Measurements from ENCODE around the gene GPR146.
A peak's percentile ranks its signal among the peaks of the same experiment; 100 is the strongest.

GPR146 gene

DNA sequence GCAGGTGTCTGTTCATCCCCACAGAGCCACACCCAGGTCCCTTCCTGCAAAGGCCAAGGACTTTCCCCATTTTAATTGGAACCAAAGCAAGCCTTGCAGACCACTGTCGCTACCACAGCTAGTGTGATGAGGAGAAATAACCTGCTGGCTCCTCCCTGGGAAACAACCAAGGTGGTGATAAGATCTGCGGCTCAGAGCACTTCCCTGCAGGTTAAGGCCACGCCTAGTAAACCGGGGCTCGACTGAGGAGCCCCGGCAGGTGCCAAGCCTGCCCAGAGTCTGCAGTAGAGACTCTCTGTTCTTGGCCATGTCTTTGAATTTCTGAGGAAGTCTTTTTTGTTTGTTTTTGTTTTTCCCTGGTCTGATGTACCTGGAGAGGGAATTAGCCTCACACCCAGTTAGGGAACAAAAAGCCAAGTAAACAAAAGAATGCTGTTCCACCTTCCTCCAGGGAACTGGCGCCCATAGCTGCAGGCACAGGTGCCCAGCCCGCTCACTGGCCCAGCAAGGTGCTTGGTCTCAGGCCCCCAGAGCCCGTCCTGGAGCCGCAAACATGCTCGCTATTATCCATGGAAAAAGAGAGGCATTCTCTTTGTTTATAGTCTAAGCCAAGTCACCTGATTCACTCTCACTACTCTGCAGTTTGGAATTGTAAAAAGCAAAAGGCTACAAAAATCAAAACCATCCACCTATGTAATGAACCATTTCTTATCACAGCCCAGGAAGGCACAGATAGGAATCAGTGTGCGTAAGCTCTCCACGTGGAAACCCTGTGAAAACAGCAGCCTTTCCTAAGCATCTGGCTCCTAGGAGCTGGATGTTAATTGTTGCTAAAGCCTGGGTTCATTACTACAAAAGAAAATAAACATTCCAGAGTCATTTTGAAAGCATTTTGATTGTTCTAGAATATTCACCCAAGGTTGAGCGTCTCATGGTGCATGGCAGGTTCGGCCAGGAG lies 2.7 kb downstream of the GPR146 start:
- no peak for DNase-seq

GRCh38 chr7:1049006-1049741 lies 4.8 kb downstream of the GPR146 start:
- no peak for DNase-seq

GRCh38 chr7:1049801-1050200 lies 5.5 kb downstream of the GPR146 start:
- no peak for DNase-seq

DNA sequence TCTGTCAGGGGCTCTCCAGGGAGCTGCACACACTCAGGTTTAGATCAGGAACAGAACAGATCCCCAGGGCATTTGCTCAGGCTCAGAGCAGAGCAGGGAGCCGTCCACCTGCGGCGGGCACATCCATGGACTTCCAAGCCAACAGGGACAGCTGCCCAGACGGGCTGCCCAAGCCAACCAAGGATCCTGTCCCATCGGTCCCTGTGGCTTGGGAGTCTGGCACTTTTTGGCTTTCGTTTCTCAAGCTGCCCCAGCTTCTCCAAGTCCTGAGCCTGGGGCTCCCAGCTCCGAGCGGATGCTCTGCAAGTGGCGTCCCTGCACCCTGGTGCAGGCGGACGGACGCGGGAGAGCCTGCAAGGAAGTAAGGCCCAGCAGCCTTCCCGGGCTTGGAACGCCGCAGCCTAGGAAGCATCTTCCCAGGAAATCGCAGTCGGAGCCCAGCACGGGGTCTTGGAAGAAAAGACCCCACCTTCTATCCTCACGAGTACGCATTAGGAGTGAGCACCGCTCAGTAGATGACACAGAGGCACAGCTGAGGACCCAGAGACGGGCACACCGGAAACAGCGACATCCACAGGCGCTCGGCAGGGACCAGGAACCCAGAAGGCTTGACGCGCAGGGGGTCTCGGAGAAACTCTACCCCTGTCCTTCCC lies 6.0 kb downstream of the GPR146 start:
- DNase-seq: no peak

DNA sequence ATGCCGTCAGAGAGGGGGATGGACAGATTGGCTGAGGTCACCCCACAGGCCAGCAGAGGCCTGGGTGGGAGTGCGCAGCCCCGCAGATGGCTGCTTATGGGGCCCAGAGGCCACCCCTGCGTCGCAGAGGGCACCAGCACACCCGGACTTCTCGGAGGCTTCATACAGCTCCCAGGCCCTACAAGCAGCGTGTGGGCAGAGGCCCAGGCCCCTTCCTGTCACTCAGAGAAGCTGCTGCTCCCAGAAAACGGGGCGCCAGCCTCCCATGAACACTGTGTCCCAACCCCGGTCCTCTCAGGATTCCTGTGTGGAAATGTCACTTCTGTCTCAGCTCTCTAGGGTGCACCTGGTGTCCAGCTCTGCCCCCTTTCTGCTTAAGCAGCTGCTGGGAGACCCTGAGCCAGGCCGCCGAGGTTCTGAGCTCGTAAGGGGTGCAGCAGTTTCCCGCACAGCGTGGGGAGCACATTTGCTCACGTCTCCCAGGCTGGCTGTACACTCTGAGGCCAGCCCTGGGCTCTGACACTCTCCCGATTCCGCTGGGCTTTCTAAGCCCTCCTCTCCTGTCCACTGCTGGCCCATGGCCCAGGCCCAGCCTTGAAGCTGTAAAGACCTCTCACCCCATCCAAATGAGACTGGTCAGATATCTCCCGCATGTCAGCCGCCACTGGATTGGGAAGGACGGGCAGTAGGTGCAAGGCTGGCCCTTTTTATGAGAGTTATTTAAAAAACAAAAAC lies 6.8 kb downstream of the GPR146 start:
- no peak for DNase-seq

DNA sequence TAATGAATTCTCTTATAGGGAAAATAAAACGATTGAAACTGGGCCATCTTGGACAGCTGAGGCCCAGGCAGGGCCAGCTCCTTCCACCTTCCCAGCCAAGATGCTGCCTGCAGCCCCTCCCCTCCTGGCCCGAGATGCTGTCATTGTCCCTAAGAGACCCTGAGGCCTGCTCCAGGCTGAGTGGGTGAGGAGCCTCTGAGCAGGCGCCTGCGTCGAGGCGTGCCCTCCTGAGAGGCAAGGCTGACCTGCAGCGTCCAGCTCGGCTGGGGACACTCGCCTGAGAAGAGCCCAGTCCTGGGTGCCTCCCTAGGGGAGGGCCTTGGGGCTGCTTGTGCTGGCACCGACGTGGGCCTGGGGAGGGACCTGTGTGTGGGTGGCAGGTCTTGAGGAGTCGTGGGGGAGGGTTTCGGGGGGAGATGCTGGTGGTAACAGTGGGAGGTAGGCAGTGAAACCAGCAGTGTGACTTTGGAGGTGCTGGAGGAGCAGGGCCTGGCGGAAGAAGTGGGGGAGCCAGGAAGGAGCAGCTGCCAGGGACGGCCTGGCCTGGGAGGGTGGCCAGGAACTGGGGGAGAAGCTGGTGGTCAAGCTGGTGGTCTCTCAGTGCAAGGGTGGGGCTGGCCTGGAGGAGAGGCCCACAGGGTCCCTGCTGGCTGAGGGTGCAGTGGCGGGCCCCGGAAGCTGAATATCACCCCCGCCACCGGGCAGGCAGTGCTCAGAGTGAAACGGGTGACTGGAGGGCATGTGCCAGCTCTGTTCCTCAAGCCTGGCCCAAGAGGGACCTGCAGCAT lies 7.9 kb downstream of the GPR146 start:
- no peak for DNase-seq

- DNase-seq: no peak
Measured at GRCh38 chr7:1053002-1053411, 8.7 kb downstream of the GPR146 start.

- no peak for DNase-seq
Measured at GRCh38 chr7:1053816-1054370, 9.5 kb downstream of the GPR146 start.

- no peak for DNase-seq
Measured at GRCh38 chr7:1054438-1054837, 10.1 kb downstream of the GPR146 start.

GRCh38 chr7:1054861-1055450 lies 10.6 kb downstream of the GPR146 start:
- no peak for DNase-seq

DNA sequence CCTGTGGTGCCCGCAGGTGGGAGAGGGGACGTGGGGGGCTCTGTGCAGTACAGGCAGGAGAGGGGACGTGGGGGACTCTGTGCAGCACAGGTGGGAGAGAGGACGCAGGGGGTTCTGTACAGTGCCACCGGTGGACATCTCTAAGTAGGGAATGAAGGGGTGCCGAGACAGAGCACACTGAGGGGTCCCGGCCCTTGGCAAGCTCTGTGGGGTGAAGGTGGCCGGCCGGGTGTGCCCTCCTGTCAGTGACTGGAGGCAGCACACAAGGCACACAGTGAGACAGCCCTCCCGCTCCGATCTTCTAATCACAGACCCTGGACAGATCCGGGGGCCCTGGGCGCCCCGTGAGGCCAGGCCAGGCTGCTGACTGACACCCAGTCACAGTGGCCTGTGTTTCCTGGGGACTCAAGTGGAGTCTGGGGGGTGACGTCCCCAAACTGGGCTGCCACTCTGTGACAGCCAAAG lies 11.2 kb downstream of the GPR146 start:
- DNase-seq: no peak

- DNase-seq: peak; percentile 81
Measured at GRCh38 chr7:1055956-1056784, 11.8 kb downstream of the GPR146 start.

DNA sequence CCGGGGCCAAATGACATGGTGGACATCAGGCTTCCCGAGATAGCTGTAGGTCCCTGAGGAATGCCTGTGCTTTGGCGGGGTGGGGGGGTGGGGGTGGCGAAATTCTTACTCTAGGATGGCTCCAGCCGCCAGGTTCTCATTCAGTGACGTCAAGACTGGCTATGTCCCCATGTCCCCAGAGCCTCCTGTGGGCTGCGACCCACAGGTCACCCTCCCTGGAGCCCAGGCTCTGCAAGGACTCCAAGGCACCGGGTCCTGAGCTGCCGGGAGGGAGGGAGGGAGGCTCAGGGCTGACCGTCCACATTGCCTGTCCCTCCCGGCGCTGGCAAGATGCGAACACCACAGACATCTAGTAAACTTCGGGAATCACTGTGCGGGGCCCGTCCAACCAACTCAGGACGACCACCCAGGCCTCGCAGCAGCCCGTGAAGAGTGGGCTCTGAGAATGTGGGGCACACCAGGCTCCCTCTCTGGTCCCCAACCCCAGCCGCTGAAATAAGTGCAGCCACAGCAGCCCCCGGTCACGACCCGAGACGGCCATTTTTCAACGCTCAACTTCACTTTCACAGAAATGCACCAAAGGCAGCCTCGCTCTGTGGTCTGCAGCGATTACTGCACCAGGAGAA lies 12.6 kb downstream of the GPR146 start:
- no peak for DNase-seq

DNA sequence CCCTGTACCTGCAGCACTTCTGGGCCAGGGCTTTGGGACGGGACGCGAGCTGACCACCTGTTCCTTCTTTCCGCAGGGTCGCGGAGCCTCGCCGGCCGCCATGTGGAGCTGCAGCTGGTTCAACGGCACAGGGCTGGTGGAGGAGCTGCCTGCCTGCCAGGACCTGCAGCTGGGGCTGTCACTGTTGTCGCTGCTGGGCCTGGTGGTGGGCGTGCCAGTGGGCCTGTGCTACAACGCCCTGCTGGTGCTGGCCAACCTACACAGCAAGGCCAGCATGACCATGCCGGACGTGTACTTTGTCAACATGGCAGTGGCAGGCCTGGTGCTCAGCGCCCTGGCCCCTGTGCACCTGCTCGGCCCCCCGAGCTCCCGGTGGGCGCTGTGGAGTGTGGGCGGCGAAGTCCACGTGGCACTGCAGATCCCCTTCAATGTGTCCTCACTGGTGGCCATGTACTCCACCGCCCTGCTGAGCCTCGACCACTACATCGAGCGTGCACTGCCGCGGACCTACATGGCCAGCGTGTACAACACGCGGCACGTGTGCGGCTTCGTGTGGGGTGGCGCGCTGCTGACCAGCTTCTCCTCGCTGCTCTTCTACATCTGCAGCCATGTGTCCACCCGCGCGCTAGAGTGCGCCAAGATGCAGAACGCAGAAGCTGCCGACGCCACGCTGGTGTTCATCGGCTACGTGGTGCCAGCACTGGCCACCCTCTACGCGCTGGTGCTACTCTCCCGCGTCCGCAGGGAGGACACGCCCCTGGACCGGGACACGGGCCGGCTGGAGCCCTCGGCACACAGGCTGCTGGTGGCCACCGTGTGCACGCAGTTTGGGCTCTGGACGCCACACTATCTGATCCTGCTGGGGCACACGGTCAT lies 13.3 kb downstream of the GPR146 start:
- no peak for DNase-seq

DNA sequence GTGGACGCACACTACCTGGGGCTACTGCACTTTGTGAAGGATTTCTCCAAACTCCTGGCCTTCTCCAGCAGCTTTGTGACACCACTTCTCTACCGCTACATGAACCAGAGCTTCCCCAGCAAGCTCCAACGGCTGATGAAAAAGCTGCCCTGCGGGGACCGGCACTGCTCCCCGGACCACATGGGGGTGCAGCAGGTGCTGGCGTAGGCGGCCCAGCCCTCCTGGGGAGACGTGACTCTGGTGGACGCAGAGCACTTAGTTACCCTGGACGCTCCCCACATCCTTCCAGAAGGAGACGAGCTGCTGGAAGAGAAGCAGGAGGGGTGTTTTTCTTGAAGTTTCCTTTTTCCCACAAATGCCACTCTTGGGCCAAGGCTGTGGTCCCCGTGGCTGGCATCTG lies 14.0 kb downstream of the GPR146 start:
- no peak for DNase-seq

- DNase-seq: no peak
Measured at GRCh38 chr7:1058821-1059199, 14.5 kb downstream of the GPR146 start.

DNA sequence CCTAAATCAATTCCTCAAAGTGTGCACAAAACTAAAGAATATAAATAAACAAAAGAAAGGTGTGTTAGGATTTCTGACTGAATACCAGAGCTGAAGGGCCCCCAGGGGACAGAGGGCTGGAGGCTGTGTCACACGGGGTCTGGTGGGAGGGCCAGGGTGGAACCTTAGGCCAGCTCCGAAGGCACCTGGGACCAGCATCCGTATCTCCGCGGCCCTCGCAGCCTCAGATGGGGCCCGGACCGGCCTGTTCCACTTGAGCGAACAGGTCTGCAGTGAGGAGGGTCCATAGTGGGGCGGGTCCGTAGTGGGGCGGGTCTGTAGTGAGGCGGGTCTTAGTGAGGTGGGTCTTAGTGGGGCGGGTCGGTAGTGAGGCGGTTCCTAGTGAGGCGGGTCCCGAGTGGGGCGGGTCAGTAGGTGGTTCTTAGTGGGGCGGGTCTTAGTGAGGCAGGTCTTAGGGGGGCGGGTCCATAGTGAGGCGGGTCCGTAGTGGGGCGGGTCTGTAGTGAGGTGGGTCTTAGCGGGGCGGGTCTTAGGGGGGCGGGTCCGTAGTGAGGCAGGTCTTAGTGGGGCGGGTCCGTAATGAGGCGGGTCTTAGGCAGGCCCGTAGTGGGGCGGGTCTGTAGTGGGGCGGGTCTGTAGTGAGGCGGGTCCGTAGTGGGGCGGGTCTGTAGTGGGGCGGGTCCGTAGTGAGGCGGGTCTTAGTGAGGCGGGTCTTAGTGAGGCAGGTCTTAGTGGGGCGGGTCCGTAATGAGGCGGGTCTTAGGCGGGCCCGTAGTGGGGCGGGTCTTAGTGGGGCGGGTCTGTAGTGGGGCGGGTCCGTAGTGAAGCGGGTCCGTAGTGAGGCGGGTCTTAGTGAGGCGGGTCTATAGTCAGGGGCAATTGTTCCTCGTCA lies 15.1 kb downstream of the GPR146 start:
- no peak for DNase-seq

All from NCI-H226 (cell line).